HepG2 (cell line): ENCODE data around the gene SPX. TPM values are rescaled to one million over a fixed set of nuclear protein-coding genes. Genes with fewer than 3 reads are reported as not detected.

ENCODE experiments used
- ATAC-seq: fragments of 200-7000 bp; cut with Tn5 transposase; 3 replicates; pipeline ENCODE4 v1.9.1; 2020; ENCODE audit warnings: mild to moderate bottlenecking, moderate library complexity
- BruUV-seq: library from RNA; stranded (reverse); fragments of 400-500 nt; replicated peaks from 2 replicates; lab custom pipeline; 2021; lab: Mats Ljungman, UMichigan
- CTCF ChIA-PET: fragments of 300-600 bp; formaldehyde crosslinking; extraction: SDS; loops from one replicate; lab custom pipeline; 2021; ENCODE audit warnings: low total read pairs, inconsistent platforms, low intra/inter-chr PET ratio; lab: Yijun Ruan, JAX
- POLR2A ChIA-PET: fragments of 350-600 bp; sonication (Branson Sonifier 250); formaldehyde crosslinking; loops from one replicate; lab custom pipeline; 2020; ENCODE audit warnings: antibody characterized with exemption, inconsistent platforms; lab: Yijun Ruan, JAX
- DNase-seq: peaks from one replicate; pipeline ENCODE4 v3.0.0-alpha.2; 2015; ENCODE audit warnings: low spot score
- FAIRE-seq: peaks from 3 replicates; lab custom pipeline; 2011; peaks lifted over from hg19 to GRCh38; lab: Jason Lieb, UNC
- H2AFZ ChIP-seq: one replicate; pipeline ENCODE4 v1.6.1; 2011; ENCODE audit warnings: low read length, inconsistent platforms
- H3K27ac ChIP-seq: fragments of 300-600 bp; 3 replicates; pipeline ENCODE4 v1.8.0; 2011; ENCODE audit warnings: mixed run types, mild to moderate bottlenecking, mixed read lengths, low read length, inconsistent platforms; ENCODE audit not compliant: insufficient read depth; ENCODE audit errors: extremely low read length
- H3K27me3 ChIP-seq, 2 experiments: fragments of 200-600 bp in 1 of 2; 2 replicates in 1 of 2; 3 replicates in 1 of 2; pipeline versions ENCODE4 v1.6.0 to v1.8.0; 2011; ENCODE audit warnings: low read length in 2 of 2, mild to moderate bottlenecking in 2 of 2, moderate library complexity in 2 of 2, inconsistent platforms in 1 of 2; ENCODE audit not compliant: insufficient read depth in 2 of 2, control insufficient read depth in 1 of 2
- H3K36me3 ChIP-seq, 2 experiments: fragments of 200-600 bp in 1 of 2; replicated peaks in 1 of 2; 2 replicates in 1 of 2; 3 replicates in 1 of 2; pipeline versions ENCODE4 v1.5.1 to v1.8.0; 2011; ENCODE audit warnings: low read length in 2 of 2, inconsistent platforms in 1 of 2; ENCODE audit not compliant: insufficient read depth in 2 of 2, control insufficient read depth in 1 of 2
- H3K4me1 ChIP-seq: 2 replicates; pipeline ENCODE4 v1.5.1; 2012; ENCODE audit warnings: low read length, inconsistent platforms; ENCODE audit not compliant: insufficient read depth
- H3K4me2 ChIP-seq: 2 replicates; pipeline ENCODE4 v1.6.0; 2011; ENCODE audit warnings: low read depth, low read length, inconsistent platforms
- H3K4me3 ChIP-seq, 3 experiments: fragments of 200-600 bp in 1 of 3; sonication (generic), shearing (Covaris generic) in 1 of 3; replicated peaks in 1 of 3; 2 replicates each; pipeline ENCODE4 v1.5.1; 2011 to 2016; ENCODE audit warnings: low read length in 3 of 3, inconsistent platforms in 2 of 3, low read depth in 2 of 3, mild to moderate bottlenecking in 2 of 3, control low read depth in 1 of 3, mixed read lengths in 1 of 3; ENCODE audit not compliant: insufficient read depth in 1 of 3
- H3K79me2 ChIP-seq: one replicate; pipeline ENCODE4 v1.6.1; 2011; ENCODE audit warnings: low read length, inconsistent platforms; ENCODE audit not compliant: insufficient read depth
- H3K9ac ChIP-seq: 2 replicates; pipeline ENCODE4 v1.6.0; 2011; ENCODE audit warnings: mild to moderate bottlenecking, low read depth, low read length, inconsistent platforms; ENCODE audit not compliant: insufficient read depth
- H3K9me3 ChIP-seq: 2 replicates; pipeline ENCODE4 v1.5.1; 2012; ENCODE audit warnings: mild to moderate bottlenecking, low read length
- H4K20me1 ChIP-seq: 2 replicates; pipeline ENCODE4 v1.6.0; 2011; ENCODE audit warnings: inconsistent platforms, mild to moderate bottlenecking, low read length, moderate library complexity; ENCODE audit not compliant: insufficient read depth
- AHR ChIP-seq: IDR thresholded peaks from 2 replicates; pipeline ENCODE4 v1.6.1; 2018; ENCODE audit warnings: missing genetic modification reagents, missing compliant biosample characterization
- ATF4 ChIP-seq, 2 experiments: fragments of 450-650 bp in 1 of 2; sonication (generic) in 1 of 2; formaldehyde crosslinking; IDR thresholded peaks; 2 replicates each; pipeline versions ENCODE4 v1.5.0 to v1.8.0; 2020 to 2022; ENCODE audit warnings: mild to moderate bottlenecking in 1 of 2, missing genetic modification reagents in 1 of 2
- FUBP1 ChIP-seq: sonication (generic); formaldehyde crosslinking; IDR thresholded peaks from 2 replicates; pipeline ENCODE4 v1.5.1; 2020; ENCODE audit warnings: missing genetic modification reagents, mild to moderate bottlenecking, borderline replicate concordance
- HDAC2 ChIP-seq: sonication (generic); formaldehyde crosslinking; IDR thresholded peaks from 2 replicates; pipeline ENCODE4 v1.4.0; 2020; ENCODE audit warnings: missing genetic modification reagents
- MAZ ChIP-seq, 2 experiments: sonication (generic) in 1 of 2; formaldehyde crosslinking in 1 of 2; IDR thresholded peaks; 2 replicates each; pipeline versions ENCODE4 v1.5.0 to v1.6.1; 2012 to 2020; ENCODE audit warnings: low read depth in 2 of 2, mild to moderate bottlenecking in 2 of 2, borderline replicate concordance in 1 of 2, improper control_type of control experiment in 1 of 2, low read length in 1 of 2, missing genetic modification reagents in 1 of 2, moderate library complexity in 1 of 2
- MEIS2 ChIP-seq: sonication (generic); formaldehyde crosslinking; IDR thresholded peaks from 2 replicates; pipeline ENCODE4 v1.9.0; 2021; ENCODE audit warnings: mild to moderate bottlenecking, missing genetic modification reagents
- NFATC3 ChIP-seq: sonication (generic); formaldehyde crosslinking; IDR thresholded peaks from 2 replicates; pipeline ENCODE4 v1.5.1; 2020; ENCODE audit warnings: mild to moderate bottlenecking, missing genetic modification reagents
- NFE2L2 ChIP-seq: fragments of 150-350 bp; IDR thresholded peaks from 2 replicates; pipeline ENCODE4 v1.6.1; 2014; ENCODE audit warnings: low read length
- RFXAP ChIP-seq: sonication (generic); formaldehyde crosslinking; IDR thresholded peaks from 2 replicates; pipeline ENCODE4 v1.4.0; 2020; ENCODE audit warnings: missing genetic modification reagents, borderline replicate concordance
- SMAD1 ChIP-seq: sonication (generic); formaldehyde crosslinking; IDR thresholded peaks from 2 replicates; pipeline ENCODE4 v1.4.0; 2020; ENCODE audit warnings: missing genetic modification reagents, low read depth, mild to moderate bottlenecking, borderline replicate concordance
- TBX2 ChIP-seq: sonication (generic); formaldehyde crosslinking; IDR thresholded peaks from 2 replicates; pipeline ENCODE4 v1.5.0; 2020; ENCODE audit warnings: missing genetic modification reagents, mild to moderate bottlenecking, borderline replicate concordance
- ZNF224 ChIP-seq: sonication (generic); formaldehyde crosslinking; IDR thresholded peaks from 2 replicates; pipeline ENCODE4 v1.5.0; 2020; ENCODE audit warnings: mild to moderate bottlenecking, missing genetic modification reagents
- ZNF34 ChIP-seq: sonication (generic); formaldehyde crosslinking; IDR thresholded peaks from 2 replicates; pipeline ENCODE4 v1.4.0; 2020; ENCODE audit warnings: mild to moderate bottlenecking, missing genetic modification reagents, borderline replicate concordance
- ZNF484 ChIP-seq: sonication (generic); formaldehyde crosslinking; IDR thresholded peaks from 2 replicates; pipeline ENCODE4 v1.5.1; 2020; ENCODE audit warnings: mild to moderate bottlenecking, low read depth, missing genetic modification reagents, borderline replicate concordance
- ZNF510 ChIP-seq: sonication (generic); formaldehyde crosslinking; IDR thresholded peaks from 2 replicates; pipeline ENCODE4 v1.4.0; 2020; ENCODE audit warnings: low read depth, mild to moderate bottlenecking, missing genetic modification reagents
- ZNF562 ChIP-seq: sonication (generic); formaldehyde crosslinking; IDR thresholded peaks from 2 replicates; pipeline ENCODE4 v1.8.0; 2022; ENCODE audit warnings: missing genetic modification reagents, borderline replicate concordance
- ZNF615 ChIP-seq: sonication (generic); formaldehyde crosslinking; IDR thresholded peaks from 2 replicates; pipeline ENCODE4 v1.5.0; 2020; ENCODE audit warnings: mild to moderate bottlenecking, missing genetic modification reagents, borderline replicate concordance
- ZSCAN5A ChIP-seq: sonication (generic); formaldehyde crosslinking; IDR thresholded peaks from 2 replicates; pipeline ENCODE4 v1.8.0; 2022; ENCODE audit warnings: mild to moderate bottlenecking, missing genetic modification reagents, borderline replicate concordance
- in situ Hi-C: cut with HindIII; loops from 2 replicates; pipeline ENCODE4 v1.10.0; 2017; ENCODE audit warnings: low pct_unique_long_range_greater_than_20kb; ENCODE audit not compliant: extremely low pct_ligation_motif_present
- intact Hi-C: fragments of 100-400 bp; cut with micrococcal nuclease; formaldehyde crosslinking; loops from one replicate; pipeline ENCODE4 v1.10.0; 2022; ENCODE audit not compliant: unreplicated experiment
- polyA plus RNA-seq, 8 experiments: library from polyadenylated mRNA; depleted of rRNA in 3 of 8; stranded (reverse) in 7 of 8; unstranded in 1 of 8; fragments of >200 nt; fragmentation: Illumina TruSeq in 4 of 8; extraction: Trizol in 4 of 8; gene quantifications; 2 replicates each; pipeline versions ENCODE4 v1.2.1 to v1.2.3, GENCODE V29; 2011 to 2016; ENCODE audit warnings: low read depth in 4 of 8, missing spikeins in 1 of 8, mixed read lengths in 1 of 8; ENCODE audit not compliant: insufficient read depth in 1 of 8
- total RNA-seq, 5 experiments: library from RNA; depleted of rRNA; stranded (reverse); fragments of >200 nt; fragmentation: Illumina TruSeq; extraction: Trizol; gene quantifications; 2 replicates each; pipeline ENCODE4 v1.2.3, GENCODE V29; 2016; ENCODE audit warnings: low read depth in 1 of 5
- TF ChIP-seq, protein P1 (sequence below): sonication (generic); formaldehyde crosslinking; IDR thresholded peaks from 2 replicates; pipeline ENCODE4 v1.4.0; 2020; ENCODE audit warnings: missing genetic modification reagents
- TF ChIP-seq, protein P2 (sequence below): IDR thresholded peaks from 2 replicates; pipeline ENCODE4 v1.6.1; 2016; ENCODE audit warnings: mild to moderate bottlenecking

The SPX gene
- total and polyA plus RNA-seq, 2 of the 13 experiments (the other 11 are each of a cell fraction or from before 2014, with no cell fraction given): 0.07 to 0.16 TPM

- ATAC-seq: no peak
- Histone ChIP-seq H3K27me3 (peaks cover 0 to 2% of the 10 kb centered on the region in 2 experiments; a peak in 1 of 5 replicates), H3K4me1 (no peaks in the 10 kb centered on the region), H3K9me3 (no peaks in the 10 kb centered on the region), H3K27ac (no peak overlapping the region), H3K9ac (no peak overlapping the region), H3K36me3 (no peaks in the 10 kb centered on the region), H2AFZ (no peak overlapping the region), H4K20me1 (no peaks in the 10 kb centered on the region), H3K4me2 (no peak overlapping the region), H3K79me2 (no peaks in the 10 kb centered on the region), H3K4me3 (no peak overlapping the region)
- ChIA-PET CTCF (no interaction called here), POLR2A (no interaction called here)
- intact Hi-C loops (no loop called here), in situ Hi-C loops (no loop called here)
- no peak for DNase-seq
- TF ChIP-seq ZSCAN5A (CRISPR knock-in tag): no peak
- TF ChIP-seq ZNF34 (CRISPR knock-in tag): no peak
- no peak for TF ChIP-seq ZNF484 (CRISPR knock-in tag)
- TF ChIP-seq MAZ (IDR thresholded peaks at IDR 0.05; ENCODE audit: borderline replicate concordance, low read depth, low read length): no peak
- no peak for TF ChIP-seq MAZ (CRISPR knock-in tag; IDR thresholded peaks at IDR 0.05; ENCODE audit: low read depth)
- no peak for TF ChIP-seq AHR (CRISPR knock-in tag)
- no peak for TF ChIP-seq ZNF615
- TF ChIP-seq TBX2 (CRISPR knock-in tag): no peak
- no peak for TF ChIP-seq FUBP1 (CRISPR knock-in tag)
- no peak for TF ChIP-seq NFATC3 (CRISPR knock-in tag)
- TF ChIP-seq ATF4 (CRISPR knock-in tag; IDR thresholded peaks at IDR 0.05): no peak
- TF ChIP-seq ZNF562 (CRISPR knock-in tag): no peak
- TF ChIP-seq, protein P1, sequence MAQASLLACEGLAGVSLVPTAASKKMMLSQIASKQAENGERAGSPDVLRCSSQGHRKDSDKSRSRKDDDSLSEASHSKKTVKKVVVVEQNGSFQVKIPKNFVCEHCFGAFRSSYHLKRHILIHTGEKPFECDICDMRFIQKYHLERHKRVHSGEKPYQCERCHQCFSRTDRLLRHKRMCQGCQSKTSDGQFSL: no peak
- no peak for TF ChIP-seq ZNF224 (CRISPR knock-in tag)
- no peak for TF ChIP-seq HDAC2 (CRISPR knock-in tag)
- no peak for TF ChIP-seq SMAD1 (CRISPR knock-in tag)
- no peak for TF ChIP-seq RFXAP (CRISPR knock-in tag)
- no peak for TF ChIP-seq NFE2L2
- no peak for TF ChIP-seq MEIS2 (CRISPR knock-in tag)
- no peak for TF ChIP-seq ZNF510 (CRISPR knock-in tag)
- TF ChIP-seq, protein P2, sequence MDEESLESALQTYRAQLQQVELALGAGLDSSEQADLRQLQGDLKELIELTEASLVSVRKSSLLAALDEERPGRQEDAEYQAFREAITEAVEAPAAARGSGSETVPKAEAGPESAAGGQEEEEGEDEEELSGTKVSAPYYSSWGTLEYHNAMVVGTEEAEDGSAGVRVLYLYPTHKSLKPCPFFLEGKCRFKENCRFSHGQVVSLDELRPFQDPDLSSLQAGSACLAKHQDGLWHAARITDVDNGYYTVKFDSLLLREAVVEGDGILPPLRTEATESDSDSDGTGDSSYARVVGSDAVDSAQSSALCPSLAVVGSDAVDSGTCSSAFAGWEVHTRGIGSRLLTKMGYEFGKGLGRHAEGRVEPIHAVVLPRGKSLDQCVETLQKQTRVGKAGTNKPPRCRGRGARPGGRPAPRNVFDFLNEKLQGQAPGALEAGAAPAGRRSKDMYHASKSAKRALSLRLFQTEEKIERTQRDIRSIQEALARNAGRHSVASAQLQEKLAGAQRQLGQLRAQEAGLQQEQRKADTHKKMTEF: no peak
- FAIRE-seq: no peak
- no TSS peak for BruUV-seq
These were observed 17.1 kb downstream of the SPX start for GRCh38 chr12:21543151-21543550.
